LoVo (cell line): Measurements from ENCODE around the gene COPZ2.
"Not testable (repeated sequence)": the region's sequence is repeated elsewhere in the genome, so short reads cannot be mapped to it uniquely, and the experiment has no call there.

Experiments
- DNase-seq: peaks from one replicate; pipeline ENCODE4 v3.0.0-alpha.2; 2016; ENCODE audit warnings: low spot score

Gene COPZ2

GRCh38 chr17:48028736-48029135 lies 8.9 kb downstream of the COPZ2 start:
- no peak for DNase-seq

- no peak for DNase-seq
These were observed 10.1 kb downstream of the COPZ2 start for GRCh38 chr17:48027322-48027981.

GRCh38 chr17:48026502-48027321 lies 10.9 kb downstream of the COPZ2 start:
- DNase-seq = peak; percentile 79

- DNase-seq = peak; percentile 41
These were observed 11.6 kb downstream of the COPZ2 start for GRCh38 chr17:48025904-48026501.

- DNase-seq = peak; percentile 98
These were observed 12.3 kb downstream of the COPZ2 start for GRCh38 chr17:48025040-48025903.

- peak; percentile 88 for DNase-seq
These were observed 13.2 kb downstream of the COPZ2 start for GRCh38 chr17:48024149-48025039.

GRCh38 chr17:48023400-48024148 lies 14.0 kb downstream of the COPZ2 start:
- DNase-seq = peak; percentile 83

- no peak for DNase-seq
These were observed 14.7 kb downstream of the COPZ2 start for GRCh38 chr17:48022901-48023300.

- DNase-seq = no peak
These were observed 15.7 kb downstream of the COPZ2 start for GRCh38 chr17:48021934-48022333.

GRCh38 chr17:48017817-48018158 lies 19.8 kb downstream of the COPZ2 start:
- DNase-seq = not testable (repeated sequence)

GRCh38 chr17:48016112-48016511 lies 21.5 kb downstream of the COPZ2 start:
- no peak for DNase-seq

- DNase-seq = no peak
These were observed 22.9 kb downstream of the COPZ2 start for GRCh38 chr17:48014595-48015111.

GRCh38 chr17:48013876-48014594 lies 23.6 kb downstream of the COPZ2 start:
- no peak for DNase-seq

GRCh38 chr17:48012654-48013053 lies 24.9 kb downstream of the COPZ2 start:
- DNase-seq = no peak

- no peak for DNase-seq
These were observed 25.5 kb downstream of the COPZ2 start for GRCh38 chr17:48012151-48012520.

- no peak for DNase-seq
These were observed 26.0 kb downstream of the COPZ2 start for GRCh38 chr17:48011405-48012150.

GRCh38 chr17:48010193-48010592 lies 27.4 kb downstream of the COPZ2 start:
- no peak for DNase-seq

GRCh38 chr17:48006936-48007709 lies 30.5 kb downstream of the COPZ2 start:
- no peak for DNase-seq
